IMR-90 (cell line): ENCODE data around the gene PIM1.

ENCODE experiments used
- ELK1 ChIP-seq: fragments of 150-350 bp; IDR thresholded peaks from 2 replicates; pipeline ENCODE4 v1.6.1; 2016; ENCODE audit warnings: low read depth, mild to moderate bottlenecking, low read length, moderate library complexity, borderline replicate concordance
- POLR2A ChIP-seq: IDR thresholded peaks from 2 replicates; pipeline ENCODE4 v1.6.1; 2012; ENCODE audit warnings: mild to moderate bottlenecking, low read depth, low read length

- TF ChIP-seq POLR2A (no peak), ELK1 (no peak)
Measured at GRCh38 chr6:37155394-37156312, 14.3 kb upstream of the PIM1 start.
